Right atrium auricular region (tissue), 2 donors: ENCODE data around the gene HSFX3. TPM values are rescaled to one million over a fixed set of nuclear protein-coding genes. Genes with fewer than 3 reads are reported as not detected.
"Not testable (repeated sequence)": the region's sequence is repeated elsewhere in the genome, so short reads cannot be mapped to it uniquely, and the experiment has no call there.

Experiments used
- DNase-seq: peaks from one replicate; pipeline ENCODE4 v3.0.0-alpha.2; 2019; ENCODE audit warnings: low spot score
- H3K27ac ChIP-seq, 2 donors: fragments of 200-600 bp; sonication (generic); 1 replicate in 1 of 2; 2 replicates in 1 of 2; pipeline ENCODE4 v1.5.1; 2016 to 2019
- H3K27me3 ChIP-seq, 2 donors: fragments of 200-600 bp; sonication (generic); one replicate each; pipeline versions ENCODE4 v1.5.1 to v1.6.0; 2017 to 2019
- H3K36me3 ChIP-seq: fragments of 200-600 bp; sonication (generic); one replicate; pipeline ENCODE4 v1.5.1; 2016
- H3K4me1 ChIP-seq, 2 donors: fragments of 200-600 bp; sonication (generic); one replicate each; pipeline versions ENCODE4 v1.5.1 to v1.6.0; 2017 to 2019
- H3K4me3 ChIP-seq, 2 donors: fragments of 200-600 bp; sonication (generic); 1 replicate in 1 of 2; 2 replicates in 1 of 2; pipeline ENCODE4 v1.5.1; 2017 to 2019; ENCODE audit warnings: mild to moderate bottlenecking in 1 of 2, moderate library complexity in 1 of 2
- H3K9me3 ChIP-seq, 2 donors: fragments of 200-600 bp; sonication (generic); one replicate each; pipeline ENCODE4 v1.5.1; 2019
- CTCF ChIP-seq, 2 donors: fragments of 200-600 bp; sonication (generic); IDR thresholded peaks; one replicate each; pipeline ENCODE4 v1.5.1; 2019; ENCODE audit warnings: antibody characterized with exemption in 2 of 2
- total RNA-seq, 2 donors: library from RNA; depleted of rRNA; stranded (reverse); fragments of >200 nt; gene quantifications; one replicate each; pipeline ENCODE4 v1.1.0, GENCODE V29; 2016

HSFX3 gene
- total RNA-seq, 2 donors from 2014 or later: not detected

GRCh38 chrX:149539283-149540130, 10.2 kb downstream of the HSFX3 start:
- DNase-seq: peak; percentile 88
- no peak for TF ChIP-seq CTCF (IDR thresholded peaks at IDR 0.05)

DNA sequence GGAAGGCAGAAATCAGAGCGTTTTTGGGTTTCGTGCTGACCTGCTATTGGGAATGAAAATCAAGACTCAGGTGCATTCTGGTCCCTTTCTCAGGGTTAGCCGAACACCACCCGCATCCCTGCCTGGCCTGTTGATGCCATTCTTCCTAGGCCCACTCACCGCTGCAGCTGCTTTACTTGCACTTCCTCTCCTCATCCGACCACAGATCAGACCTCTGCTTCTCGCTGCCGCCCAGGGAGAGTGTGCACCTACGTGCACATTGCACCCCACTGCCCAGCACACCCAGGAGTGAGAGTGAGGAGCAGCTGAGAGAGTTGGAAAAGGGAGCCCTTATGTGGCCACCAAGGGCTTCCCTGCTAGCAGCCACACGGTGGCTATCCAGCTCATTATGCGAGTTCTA, 12.2 kb downstream of the HSFX3 start:
- H3K4me3 ChIP-seq, H3K27ac ChIP-seq, H3K9me3 ChIP-seq, H3K27me3 ChIP-seq, DNase-seq, H3K36me3 ChIP-seq, H3K4me1 ChIP-seq: not testable (repeated sequence)

More at GRCh38 chrX:149539283-149540130, 10.2 kb downstream of the HSFX3 start:
- H3K9me3 ChIP-seq: no peaks in the 10 kb centered on the region
- H3K27me3 ChIP-seq: no peaks in the 10 kb centered on the region
- H3K4me1 ChIP-seq: peaks cover 0 to 5% of the 10 kb centered on the region in 2 donors
- peak overlapping the region; percentile 79 to 91 for H3K27ac ChIP-seq
- no peaks in the 10 kb centered on the region for H3K36me3 ChIP-seq
- H3K4me3 ChIP-seq: peak overlapping the region; percentile 50 to 57

DNA sequence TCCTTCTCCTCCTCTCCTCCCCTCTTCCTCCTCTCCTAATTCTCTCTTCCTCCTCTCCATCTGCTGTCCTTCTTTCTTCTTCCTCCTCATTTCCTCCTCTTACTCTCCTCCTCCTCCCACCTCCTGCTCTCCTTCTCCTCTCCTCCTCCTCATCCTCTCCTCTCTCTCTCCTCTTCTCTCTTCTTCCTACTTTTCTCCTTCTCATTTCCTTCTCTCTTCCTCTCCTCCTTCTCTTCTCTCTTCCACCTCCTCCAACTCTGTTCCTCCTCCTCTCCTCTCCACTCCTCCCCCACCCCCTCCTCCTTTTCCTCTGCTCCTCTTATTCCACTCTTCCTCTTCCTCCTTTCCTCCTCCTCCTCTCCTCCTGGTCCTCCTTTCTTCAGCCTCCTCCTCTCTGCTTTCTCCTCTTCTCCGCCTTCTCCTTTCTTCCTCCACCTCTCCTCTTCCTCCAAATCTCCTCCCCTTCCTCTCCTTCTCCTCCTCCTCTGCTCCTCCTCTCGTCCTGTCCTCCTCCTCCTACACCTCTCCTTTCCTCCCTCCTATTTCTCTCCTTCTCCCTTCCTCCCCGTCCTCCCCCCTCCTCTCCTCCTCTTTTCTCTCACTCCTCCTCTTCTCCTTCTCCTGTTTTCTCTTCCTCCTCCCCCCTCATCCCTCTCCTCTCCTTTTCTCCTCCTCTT, 14.7 kb downstream of the HSFX3 start:
- H3K27ac ChIP-seq, DNase-seq, H3K27me3 ChIP-seq, H3K4me3 ChIP-seq, H3K4me1 ChIP-seq, H3K9me3 ChIP-seq, H3K36me3 ChIP-seq: not testable (repeated sequence)

DNA sequence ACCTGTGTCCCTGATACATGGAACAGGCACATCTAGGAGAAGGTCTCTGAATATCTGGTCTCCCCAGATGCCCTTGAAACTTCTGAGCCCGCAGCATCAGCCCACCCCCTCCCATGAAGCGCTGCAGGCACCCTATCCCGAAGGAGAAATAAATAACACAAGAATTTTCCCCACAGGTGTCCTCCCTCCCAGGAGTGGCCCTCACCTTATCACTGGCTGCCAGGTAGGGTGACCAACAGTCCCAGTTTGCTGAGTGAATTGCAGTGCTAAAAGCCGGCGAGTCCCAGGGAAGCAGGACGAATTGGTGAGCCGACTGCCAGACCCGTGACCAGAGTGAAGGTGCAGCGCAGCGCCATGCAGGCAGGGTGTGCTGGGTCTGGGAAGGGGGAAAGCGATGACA, 15.7 kb downstream of the HSFX3 start:
- H3K4me3 ChIP-seq, DNase-seq, H3K27me3 ChIP-seq, H3K27ac ChIP-seq, H3K4me1 ChIP-seq, H3K9me3 ChIP-seq, H3K36me3 ChIP-seq: not testable (repeated sequence)

DNA sequence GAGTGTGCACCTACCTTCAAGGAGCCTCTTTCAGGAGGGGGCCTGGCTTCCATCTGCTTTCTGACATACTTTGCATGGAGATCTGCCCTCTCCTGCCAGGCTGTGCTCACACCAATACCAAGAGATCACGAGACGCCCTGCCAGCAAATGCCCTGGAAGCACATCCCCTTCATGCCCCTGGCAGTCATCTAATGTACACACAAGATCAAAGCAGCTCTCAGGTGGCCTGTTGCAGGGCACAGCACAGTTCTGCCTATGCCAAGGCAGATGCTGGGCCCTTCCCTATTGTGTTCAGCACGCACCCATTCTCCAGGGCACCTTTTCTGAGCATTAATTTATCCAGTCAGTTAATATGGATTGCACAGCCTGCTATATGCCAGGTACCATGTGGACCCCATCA, 16.9 kb downstream of the HSFX3 start:
- H3K4me3 ChIP-seq, H3K4me1 ChIP-seq, H3K27ac ChIP-seq, H3K27me3 ChIP-seq, DNase-seq, H3K9me3 ChIP-seq, H3K36me3 ChIP-seq: not testable (repeated sequence)

- TF ChIP-seq CTCF (IDR thresholded peaks at IDR 0.05): no peak
- H3K36me3 ChIP-seq: no peaks in the 10 kb centered on the region
- H3K4me3 ChIP-seq: no peak overlapping the region
- H3K27me3 ChIP-seq: no peaks in the 10 kb centered on the region
- H3K9me3 ChIP-seq: no peaks in the 10 kb centered on the region
- no peak for DNase-seq
- no peak overlapping the region for H3K27ac ChIP-seq
- H3K4me1 ChIP-seq: no peaks in the 10 kb centered on the region
Observed at GRCh38 chrX:149531599-149531998, 18.1 kb downstream of the HSFX3 start.

- no peak for DNase-seq
- Histone ChIP-seq H3K4me3 (no peak overlapping the region), H3K36me3 (no peaks in the 10 kb centered on the region), H3K27me3 (no peaks in the 10 kb centered on the region), H3K27ac (no peak overlapping the region), H3K9me3 (no peaks in the 10 kb centered on the region), H3K4me1 (no peaks in the 10 kb centered on the region)
- no peak for TF ChIP-seq CTCF (IDR thresholded peaks at IDR 0.05)
Observed at GRCh38 chrX:149528381-149528780, 21.3 kb downstream of the HSFX3 start.
